Upper lobe of left lung (tissue), 4 donors: Measurements from ENCODE around the gene SPOCK2.

ENCODE experiments used
- CTCF ChIP-seq, 6 experiments: fragments of 450-650 bp in 4 of 6; fragments of 200-600 bp in 2 of 6; sonication (generic) in 2 of 6; IDR thresholded peaks; one replicate each; pipeline ENCODE4 v1.5.1; 2016 to 2019; ENCODE audit warnings: antibody characterized with exemption in 6 of 6
- POLR2AphosphoS5 ChIP-seq, 2 donors: sonication (generic); formaldehyde crosslinking; IDR thresholded peaks; one replicate each; pipeline ENCODE4 v1.5.1; 2017; ENCODE audit warnings: antibody characterized with exemption in 2 of 2

GRCh38 chr10:72068126-72068765, 20.1 kb downstream of the SPOCK2 start:
- no peak for TF ChIP-seq POLR2AphosphoS5 (IDR thresholded peaks at IDR 0.05)
- TF ChIP-seq CTCF (IDR thresholded peaks at IDR 0.05) = no peak
